GM12874 (cell line): Measurements from ENCODE around the gene LRCOL1.

Experiments
- TF ChIP-seq, protein P1 (sequence below): IDR thresholded peaks from 2 replicates; pipeline ENCODE4 v1.5.1; 2011; ENCODE audit warnings: low read depth, mild to moderate bottlenecking, control low read depth, low read length, moderate library complexity; ENCODE audit not compliant: insufficient read depth

LRCOL1 gene

DNA sequence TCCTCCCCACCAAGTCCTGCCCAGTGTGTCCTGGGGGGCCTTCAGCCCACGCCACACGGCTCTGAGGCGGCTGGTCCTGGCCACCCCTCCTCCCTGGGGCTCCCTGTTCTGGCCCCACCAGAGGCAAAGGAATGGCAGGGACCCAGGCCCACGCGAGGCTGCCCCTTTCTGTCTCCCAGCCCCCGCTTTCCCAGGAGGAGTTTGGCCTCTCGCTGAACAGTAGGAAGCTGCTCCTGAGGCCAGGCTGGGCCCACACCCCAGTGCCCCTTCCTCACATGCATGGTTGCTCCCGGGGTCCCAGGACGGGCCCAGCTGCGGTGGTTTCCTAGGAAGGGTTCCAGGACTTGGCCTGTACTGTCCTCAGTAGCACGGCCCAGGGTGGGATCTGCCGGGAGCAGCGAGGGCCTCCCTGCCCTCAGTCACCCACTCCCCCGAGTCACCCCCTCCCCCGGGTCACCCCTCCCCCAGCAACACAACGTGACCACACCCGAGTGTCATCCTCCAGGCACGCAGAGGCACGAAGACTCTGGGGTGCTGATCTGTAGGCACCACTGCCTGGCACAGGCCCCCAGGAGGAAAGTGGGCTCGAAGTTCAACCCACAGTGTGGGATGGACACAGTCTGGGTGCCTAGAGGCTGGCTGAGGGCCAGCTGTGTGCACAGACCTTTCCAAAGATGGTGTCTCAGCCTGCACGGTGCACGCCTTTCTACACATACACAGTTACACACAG is 33.0 kb downstream of the LRCOL1 start:
- TF ChIP-seq, protein P1, sequence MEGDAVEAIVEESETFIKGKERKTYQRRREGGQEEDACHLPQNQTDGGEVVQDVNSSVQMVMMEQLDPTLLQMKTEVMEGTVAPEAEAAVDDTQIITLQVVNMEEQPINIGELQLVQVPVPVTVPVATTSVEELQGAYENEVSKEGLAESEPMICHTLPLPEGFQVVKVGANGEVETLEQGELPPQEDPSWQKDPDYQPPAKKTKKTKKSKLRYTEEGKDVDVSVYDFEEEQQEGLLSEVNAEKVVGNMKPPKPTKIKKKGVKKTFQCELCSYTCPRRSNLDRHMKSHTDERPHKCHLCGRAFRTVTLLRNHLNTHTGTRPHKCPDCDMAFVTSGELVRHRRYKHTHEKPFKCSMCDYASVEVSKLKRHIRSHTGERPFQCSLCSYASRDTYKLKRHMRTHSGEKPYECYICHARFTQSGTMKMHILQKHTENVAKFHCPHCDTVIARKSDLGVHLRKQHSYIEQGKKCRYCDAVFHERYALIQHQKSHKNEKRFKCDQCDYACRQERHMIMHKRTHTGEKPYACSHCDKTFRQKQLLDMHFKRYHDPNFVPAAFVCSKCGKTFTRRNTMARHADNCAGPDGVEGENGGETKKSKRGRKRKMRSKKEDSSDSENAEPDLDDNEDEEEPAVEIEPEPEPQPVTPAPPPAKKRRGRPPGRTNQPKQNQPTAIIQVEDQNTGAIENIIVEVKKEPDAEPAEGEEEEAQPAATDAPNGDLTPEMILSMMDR = no peak

DNA sequence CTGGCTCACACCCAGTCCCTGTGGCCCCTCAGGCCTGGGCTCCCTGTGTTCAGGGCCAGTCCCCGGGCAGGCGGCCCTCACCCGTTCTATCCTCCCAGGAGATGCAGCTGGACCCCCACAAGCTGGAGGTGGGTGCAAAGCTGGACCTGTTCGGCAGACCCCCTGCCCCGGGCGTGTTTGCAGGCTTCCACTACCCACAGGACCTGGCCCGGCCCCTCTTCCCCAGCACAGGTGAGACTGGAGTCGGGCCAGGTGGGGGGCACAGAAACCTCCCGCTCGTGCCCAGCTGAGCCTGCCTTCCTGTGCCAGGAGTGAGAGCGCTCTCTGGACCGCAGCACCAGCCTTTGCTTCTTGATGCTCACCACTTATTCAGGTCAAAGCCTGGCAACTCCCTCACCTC is 33.7 kb downstream of the LRCOL1 start:
- TF ChIP-seq, protein P1 = no peak

DNA sequence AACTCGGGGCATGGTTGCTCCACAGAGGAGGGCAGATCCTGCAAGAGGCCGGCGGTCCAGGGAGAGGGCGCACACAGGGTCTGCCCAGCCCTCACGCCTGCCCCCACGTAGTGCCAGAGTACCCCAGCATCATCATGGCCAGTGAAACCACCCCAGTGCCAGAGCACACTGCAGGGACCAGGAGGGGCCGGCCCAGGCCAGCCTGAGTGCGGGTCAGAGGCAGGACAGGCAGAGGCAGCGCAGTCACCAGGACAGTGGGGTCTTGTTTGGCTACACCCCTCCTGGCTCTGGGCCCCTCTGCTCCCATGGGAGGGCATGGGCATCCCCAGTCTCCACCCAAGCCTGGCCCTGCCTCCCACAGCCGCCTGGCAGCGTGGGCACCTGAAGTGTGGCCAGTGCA is 34.7 kb downstream of the LRCOL1 start:
- TF ChIP-seq, protein P1 = no peak

DNA sequence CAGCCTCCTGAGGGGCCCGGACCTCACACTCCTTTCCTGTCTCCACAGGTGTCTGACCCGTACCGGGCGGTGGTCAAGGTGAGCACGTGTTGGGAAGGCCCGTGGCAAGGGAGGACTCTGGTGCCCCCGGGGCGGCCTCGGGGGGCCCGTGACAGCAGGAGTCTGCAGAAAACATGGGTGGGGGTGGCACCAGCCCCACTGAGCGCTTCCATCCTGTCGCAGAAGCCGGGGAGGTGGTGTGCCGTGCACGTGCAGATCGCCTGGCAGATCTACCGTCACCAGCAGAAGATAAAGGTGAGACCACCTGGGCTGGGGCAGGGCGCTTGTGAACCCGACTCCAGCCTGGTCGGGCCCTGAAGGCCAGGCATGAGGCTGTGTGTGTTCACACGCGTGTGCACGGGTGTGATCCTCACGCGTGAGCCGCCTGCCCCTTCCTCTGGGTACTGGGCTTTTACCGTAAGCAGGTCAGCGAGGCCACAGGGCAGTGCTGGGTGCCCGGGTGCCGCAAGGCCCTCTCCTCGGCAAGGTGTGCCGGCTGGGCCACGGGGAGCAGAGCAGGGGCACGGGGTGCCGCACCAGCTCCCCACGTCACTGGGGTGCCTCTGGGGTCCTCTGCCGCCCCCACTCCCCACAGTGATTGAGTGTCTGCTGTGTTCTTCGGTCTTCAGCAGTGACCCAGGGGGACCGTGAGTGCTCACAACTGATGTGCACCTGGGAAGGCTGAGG is 35.9 kb downstream of the LRCOL1 start:
- TF ChIP-seq, protein P1 = no peak

DNA sequence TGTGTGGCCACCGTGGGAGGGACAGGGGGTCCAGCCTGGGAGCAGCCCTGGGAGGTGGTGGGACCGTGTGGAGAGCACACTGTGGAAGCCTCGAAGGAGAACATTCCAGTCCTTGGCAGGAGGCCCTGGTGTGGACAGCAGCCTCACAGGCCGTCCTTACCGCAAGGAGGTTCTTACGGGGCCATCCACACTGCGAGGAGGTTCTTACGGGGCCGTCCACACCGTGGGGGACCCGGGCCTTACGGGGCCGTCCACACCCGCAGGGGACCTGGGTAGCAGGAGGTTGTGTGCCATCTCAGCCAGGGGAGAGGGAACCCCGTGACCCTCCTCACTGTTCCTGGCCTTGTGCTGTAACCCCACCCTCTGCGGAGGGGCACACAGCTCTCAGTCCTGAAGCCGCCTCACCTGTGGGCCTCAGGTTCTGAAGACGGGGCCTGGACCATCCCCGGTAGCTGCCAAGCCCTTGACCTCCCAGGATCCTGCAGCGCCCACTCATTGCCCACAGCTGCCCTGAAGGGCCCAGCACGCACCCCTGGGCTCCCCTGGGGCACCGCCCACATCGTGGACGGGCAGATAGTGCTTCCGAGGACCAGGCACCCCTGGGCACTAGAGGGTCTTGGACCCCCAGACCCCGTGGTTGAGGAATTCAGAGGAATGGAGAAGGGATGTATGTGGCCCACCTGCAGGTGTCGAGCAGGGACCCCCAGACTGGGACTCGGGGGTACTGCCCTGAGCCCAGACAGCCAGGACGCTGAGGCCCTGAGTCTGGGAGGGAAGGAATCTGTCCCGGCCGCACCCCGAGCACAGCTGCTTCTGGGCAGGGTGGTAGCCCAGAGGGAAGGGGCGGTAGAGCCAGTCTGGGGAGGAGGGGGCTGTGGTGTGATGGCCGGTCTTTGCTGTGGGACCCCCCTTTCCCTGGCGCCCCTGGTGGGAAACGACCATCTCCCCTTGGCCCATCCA is 37.3 kb downstream of the LRCOL1 start:
- TF ChIP-seq, protein P1 = no peak

DNA sequence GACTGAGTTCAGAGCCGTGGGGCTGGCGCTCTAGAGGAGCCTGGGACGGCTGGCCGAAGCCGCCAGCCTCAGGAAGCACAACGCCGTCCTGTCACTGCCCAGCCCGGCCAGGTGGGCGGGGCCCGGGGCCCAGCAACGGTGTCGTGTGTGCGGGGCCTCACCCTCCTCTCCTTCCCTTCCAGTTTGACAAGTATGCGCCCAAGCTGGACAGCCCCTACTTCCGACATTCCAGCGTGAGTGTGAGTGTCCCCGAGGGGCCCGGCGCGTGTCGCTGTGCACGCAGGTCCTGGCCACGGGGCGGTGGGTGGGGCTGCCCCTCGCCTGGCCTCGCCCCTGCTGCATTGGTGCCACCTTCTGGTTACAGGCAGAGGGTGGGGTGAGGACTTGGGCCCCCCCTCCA is 38.3 kb downstream of the LRCOL1 start:
- TF ChIP-seq, protein P1 = no peak

DNA sequence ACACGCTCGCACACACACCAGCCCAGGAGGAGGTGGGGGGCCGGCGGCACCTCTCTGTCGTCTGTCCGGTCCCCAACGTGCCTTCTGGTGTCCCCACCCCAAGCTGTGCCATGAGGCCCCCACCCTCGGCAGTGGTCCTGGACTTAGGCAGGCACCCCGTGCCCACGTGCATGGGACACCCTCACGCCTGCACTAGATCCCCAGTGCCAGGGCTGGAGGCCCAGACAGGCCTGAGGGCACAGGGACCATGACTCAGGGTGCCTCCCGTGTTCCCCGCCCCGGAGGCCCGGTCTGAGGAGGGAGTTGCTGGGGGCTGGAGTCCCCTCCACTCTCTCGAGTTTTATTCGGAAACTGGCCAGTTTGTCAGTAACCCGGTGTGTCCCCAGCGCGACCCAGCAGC is 38.8 kb downstream of the LRCOL1 start:
- TF ChIP-seq, protein P1 = no peak
